Measurements from ENCODE around the gene PLTP. TPM values are rescaled to one million over a fixed set of nuclear protein-coding genes. Genes with fewer than 3 reads are reported as not detected.
"Not testable (repeated sequence)": the region's sequence is repeated elsewhere in the genome, so short reads cannot be mapped to it uniquely, and the experiment has no call there.

The PLTP gene
- total RNA-seq, 1 donor from 2014 or later, result 2.8 TPM

GRCh38 chr20:45944151-45944964 is 32.4 kb upstream of the PLTP start:
- DNase-seq (ENCODE audit: low read depth in 2 of 2), result no peak

DNA sequence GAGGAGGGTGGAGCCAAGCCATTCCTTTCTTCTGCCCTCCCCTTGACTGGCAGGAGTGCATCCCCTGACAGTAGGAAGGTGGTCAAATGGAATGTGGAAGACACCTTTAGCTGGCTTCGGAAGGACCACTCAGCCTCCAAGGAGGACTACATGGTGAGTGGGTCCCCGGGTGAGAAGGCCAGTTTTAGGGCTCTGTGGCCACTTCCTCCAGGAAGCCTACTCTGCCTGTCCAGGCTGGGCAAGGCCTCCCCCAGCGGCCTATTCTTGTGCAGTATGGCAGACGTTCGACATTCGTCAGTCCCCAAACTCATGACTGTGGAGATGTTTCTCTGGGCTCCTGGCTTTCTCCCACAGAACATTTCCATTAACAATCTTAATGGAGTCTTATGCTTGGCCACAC is 31.7 kb upstream of the PLTP start:
- no peak for DNase-seq (ENCODE audit: low read depth in 2 of 2)

DNA sequence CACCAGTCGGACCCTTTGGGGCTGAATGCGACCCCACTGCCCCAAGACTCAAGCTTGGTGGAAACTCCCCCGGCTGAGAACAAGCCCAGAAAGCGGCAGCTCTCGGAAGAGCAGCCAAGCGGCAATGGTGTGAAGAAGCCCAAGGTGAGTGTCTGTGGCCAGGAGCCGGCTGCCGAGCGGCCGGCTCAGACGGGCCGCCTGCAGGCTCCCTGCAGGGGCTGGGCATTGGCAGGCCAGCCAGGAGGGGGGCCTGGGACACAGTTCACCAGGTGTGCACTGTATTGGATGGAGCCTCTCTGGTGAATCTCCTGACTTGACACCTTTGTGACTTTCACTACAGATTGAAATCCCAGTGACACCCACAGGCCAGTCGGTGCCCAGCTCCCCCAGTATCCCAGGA is 28.5 kb upstream of the PLTP start:
- no peak for DNase-seq (ENCODE audit: low read depth in 2 of 2)

GRCh38 chr20:45940053-45940452 is 28.1 kb upstream of the PLTP start:
- DNase-seq (ENCODE audit: low read depth in 2 of 2), result no peak

DNA sequence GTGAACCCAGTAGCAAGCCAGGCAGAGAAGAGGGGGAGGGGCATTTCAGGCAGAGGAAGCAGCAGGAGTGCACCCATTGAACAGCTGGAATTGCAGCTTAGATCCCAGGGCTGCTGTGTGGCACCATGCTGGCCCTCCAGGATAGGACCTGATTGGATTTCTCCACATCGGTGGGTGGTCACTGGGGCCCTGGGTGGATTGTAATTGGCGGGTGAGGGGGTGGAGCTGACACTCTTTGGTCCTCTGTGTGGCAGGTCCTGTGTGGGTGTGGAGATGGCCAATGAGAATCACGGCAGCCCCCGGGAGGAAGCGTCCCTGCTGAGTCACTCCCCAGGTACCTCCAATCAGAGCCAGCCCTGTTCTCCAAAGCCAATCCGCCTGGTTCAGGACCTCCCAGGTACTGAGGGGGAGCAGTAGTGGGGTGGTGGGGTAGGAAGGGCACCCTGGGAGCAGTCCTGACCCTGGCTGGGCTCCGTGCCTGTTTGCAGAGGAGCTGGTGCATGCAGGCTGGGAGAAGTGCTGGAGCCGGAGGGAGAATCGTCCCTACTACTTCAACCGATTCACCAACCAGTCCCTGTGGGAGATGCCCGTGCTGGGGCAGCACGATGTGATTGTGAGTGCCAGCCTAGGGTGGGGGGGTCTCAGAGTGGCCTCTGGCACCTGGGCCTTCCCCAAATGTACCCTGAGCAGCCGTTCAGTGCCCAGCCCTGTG is 26.9 kb upstream of the PLTP start:
- no peak for DNase-seq (ENCODE audit: low read depth in 2 of 2)

DNA sequence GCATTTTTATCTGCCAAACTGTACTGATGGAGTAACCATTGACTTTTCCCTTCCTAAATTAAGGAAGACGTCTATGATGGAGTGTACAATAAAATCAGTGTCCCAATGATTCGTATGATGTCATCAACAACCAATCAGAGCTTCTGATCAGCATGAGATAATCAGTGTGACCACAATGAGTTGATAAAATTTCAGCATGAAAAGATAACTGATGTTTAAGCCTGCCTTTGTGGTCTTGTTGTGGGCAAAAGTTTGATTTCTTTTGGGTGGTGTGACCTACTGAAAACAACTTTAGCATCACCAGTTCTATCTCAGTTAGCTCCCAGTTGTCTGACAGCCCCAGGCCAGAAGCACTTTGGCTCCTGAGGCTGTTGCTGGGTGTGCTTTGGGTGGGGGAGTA is 25.8 kb upstream of the PLTP start:
- DNase-seq (ENCODE audit: low read depth in 2 of 2), result no peak

- no peak for DNase-seq (ENCODE audit: low read depth in 2 of 2)
These were observed 23.6 kb upstream of the PLTP start for GRCh38 chr20:45935416-45936046.

GRCh38 chr20:45934586-45935415 is 22.8 kb upstream of the PLTP start, which contains the start of gene PCIF1:
Gene PCIF1 (plus strand): TSS chr20:45934683. CDS start chr20:45939000, 4,317 bp downstream.
- peak; percentile 96 to 98 for DNase-seq (ENCODE audit: low read depth in 2 of 2)

DNA sequence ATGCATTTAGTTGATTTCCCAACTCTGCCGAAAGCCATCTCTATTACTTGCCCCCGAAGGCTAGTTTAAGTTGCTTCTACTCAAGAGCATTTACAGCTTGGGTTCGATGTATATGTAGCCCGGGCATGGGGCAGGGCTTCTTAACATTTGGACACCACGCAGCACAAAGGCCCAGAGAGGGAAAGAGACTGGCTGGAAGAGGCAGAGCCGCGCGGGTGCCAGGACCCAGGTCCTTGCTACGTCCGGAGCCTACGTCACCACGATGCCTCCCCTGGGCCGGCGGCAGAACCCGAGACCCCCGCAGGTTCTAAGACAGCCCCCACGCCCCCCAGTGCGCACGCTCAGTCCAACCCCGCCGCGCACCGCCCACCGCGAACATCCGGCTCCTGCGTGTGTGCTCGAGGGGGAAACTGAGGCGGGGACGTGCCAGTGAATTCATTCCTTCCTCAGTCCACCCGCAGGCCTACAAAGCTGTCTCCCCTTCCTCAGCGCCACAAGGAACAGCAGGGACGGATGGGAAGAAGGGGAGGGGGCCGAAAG is 22.2 kb upstream of the PLTP start:
- peak; percentile 7 to 59 for DNase-seq (ENCODE audit: low read depth in 2 of 2)

GRCh38 chr20:45933266-45934045 is 21.5 kb upstream of the PLTP start:
- peak; percentile 17 to 71 for DNase-seq (ENCODE audit: low read depth in 2 of 2)

GRCh38 chr20:45931680-45932079 is 19.7 kb upstream of the PLTP start:
- DNase-seq (ENCODE audit: low read depth in 2 of 2), result not testable (repeated sequence)

DNA sequence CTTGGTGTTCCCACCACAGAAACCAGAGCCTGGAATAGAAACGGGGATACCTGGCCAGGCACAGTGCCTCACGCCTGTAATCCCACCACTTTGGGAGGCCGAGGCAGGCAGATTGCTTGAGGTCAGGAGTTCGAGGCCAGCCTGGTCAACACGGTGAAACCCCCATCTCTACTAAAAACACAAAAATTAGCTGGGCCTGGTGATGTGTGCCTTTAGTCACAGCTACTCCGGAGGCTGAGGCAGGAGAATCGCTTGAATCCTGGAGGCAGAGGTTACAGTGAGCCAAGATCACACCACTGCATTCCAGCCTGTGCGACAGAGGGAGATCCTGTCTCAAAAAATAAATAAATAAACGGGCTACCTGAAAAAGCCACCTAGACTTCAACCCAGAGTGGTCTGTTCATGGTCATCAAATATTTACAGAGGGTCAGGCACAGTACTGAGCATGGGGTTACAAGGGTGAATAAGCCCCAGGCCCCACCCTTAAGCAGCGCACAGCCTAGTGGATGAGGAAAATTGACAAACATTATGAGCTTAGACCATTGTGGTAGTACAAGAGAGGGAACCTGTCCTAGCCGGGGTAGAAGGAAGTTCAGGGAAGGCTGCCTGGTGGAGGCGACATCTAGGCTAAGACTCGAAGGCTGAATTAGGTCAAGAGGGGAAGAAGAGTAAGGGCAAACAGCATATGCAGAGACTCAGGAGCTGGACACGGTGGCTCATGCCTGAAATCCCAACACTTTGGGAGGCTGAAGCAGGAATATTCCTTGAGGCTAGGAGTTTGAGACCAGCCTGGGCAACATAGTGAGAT is 15.3 kb upstream of the PLTP start:
- DNase-seq (ENCODE audit: low read depth in 2 of 2), result no peak

GRCh38 chr20:45926731-45927070 is 14.7 kb upstream of the PLTP start:
- DNase-seq (ENCODE audit: low read depth in 2 of 2), result no peak

GRCh38 chr20:45925821-45926506 is 14.0 kb upstream of the PLTP start:
- no peak for DNase-seq (ENCODE audit: low read depth in 2 of 2)

DNA sequence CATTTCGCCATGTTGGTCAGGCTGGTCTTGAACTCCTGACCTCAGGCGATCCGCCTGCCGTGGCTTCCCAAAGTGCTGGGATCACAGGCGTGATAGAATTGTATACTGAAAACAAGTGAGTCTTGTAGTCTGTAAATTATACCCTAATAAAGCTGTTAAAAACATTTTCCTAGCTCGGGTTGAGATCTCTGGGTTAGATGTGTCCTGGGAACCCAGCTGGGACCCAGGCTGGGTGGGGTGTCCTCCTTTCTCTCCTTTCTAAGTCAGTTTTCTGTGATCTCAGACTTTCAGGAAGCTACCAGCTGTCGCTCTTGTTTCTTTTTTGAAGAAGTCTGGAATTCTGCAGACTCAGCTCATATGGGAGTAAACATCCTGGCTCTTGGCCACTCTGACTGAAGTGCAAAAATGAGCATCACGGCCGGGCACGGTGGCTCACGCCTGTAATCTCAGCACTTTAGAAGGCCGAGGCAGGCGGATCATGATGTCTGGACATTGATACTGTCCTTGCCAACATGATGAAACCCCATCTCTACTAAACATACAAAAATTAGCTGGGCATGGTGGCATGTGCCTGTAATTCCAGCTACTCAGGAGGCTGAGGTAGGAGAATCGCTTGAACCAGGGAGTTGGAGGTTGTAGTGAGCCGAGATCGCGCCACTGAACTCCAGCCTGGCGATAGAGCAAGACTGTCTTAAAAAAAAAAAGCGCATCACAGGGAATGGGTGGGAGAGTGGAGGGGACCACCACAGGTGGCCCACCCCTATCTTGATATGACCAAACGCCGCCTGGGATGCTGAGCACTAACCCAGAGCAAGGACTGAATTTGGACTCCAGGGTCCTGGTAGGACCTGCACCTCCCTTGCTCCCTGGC is 12.7 kb upstream of the PLTP start:
- peak; percentile 3 to 66 for DNase-seq (ENCODE audit: low read depth in 2 of 2)

GRCh38 chr20:45921337-45922189 is 9.6 kb upstream of the PLTP start:
- DNase-seq (ENCODE audit: low read depth in 2 of 2), result no peak

Data from dermis microvascular lymphatic vessel endothelial cell (primary cell).